ENCODE data around the gene SLC41A3.

GRCh38 chr3:126051741-126052140 lies 32.2 kb downstream of the SLC41A3 start:
- no peak for TF ChIP-seq CTCF (IDR thresholded peaks at IDR 0.05; ENCODE audit: low read depth, low read length, missing input control)
- no peak for TF ChIP-seq RAD21 (IDR thresholded peaks at IDR 0.05)
- no peak for TF ChIP-seq HNF4G (IDR thresholded peaks at IDR 0.05)

All from liver (tissue), 3 donors.